ENCODE measurements around the gene ACY1. TPM values are rescaled to one million over a fixed set of nuclear protein-coding genes. Genes with fewer than 3 reads are reported as not detected.
A peak's percentile ranks its signal among the peaks of the same experiment; 100 is the strongest.

Gene ACY1
- total RNA-seq, 4 donors from 2014 or later, result 34.0 to 57.7 (median 52.1) TPM

DNA sequence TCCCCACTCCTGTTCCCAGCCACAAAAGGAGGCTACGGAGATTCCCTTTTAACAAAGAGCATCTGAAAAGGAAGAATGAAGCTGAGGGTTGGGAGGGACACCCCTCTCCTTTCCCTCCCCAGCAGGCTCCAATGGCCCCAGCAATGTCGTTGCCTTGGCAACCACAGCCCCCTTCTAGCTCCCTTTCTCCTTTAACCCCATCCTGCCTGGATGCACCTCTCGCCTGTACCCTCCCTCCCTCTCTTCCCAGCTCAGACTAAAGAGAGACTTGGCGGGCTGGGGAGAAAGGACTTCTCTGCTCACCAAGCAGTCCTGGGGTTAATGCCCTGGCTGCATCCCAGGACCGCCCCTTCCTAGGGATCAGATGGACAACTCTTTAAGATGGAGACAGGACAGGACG is 19.4 kb downstream of the ACY1 start:
- ATAC-seq (ENCODE audit: low FRiP score), result no peak
- TF ChIP-seq, protein P1, sequence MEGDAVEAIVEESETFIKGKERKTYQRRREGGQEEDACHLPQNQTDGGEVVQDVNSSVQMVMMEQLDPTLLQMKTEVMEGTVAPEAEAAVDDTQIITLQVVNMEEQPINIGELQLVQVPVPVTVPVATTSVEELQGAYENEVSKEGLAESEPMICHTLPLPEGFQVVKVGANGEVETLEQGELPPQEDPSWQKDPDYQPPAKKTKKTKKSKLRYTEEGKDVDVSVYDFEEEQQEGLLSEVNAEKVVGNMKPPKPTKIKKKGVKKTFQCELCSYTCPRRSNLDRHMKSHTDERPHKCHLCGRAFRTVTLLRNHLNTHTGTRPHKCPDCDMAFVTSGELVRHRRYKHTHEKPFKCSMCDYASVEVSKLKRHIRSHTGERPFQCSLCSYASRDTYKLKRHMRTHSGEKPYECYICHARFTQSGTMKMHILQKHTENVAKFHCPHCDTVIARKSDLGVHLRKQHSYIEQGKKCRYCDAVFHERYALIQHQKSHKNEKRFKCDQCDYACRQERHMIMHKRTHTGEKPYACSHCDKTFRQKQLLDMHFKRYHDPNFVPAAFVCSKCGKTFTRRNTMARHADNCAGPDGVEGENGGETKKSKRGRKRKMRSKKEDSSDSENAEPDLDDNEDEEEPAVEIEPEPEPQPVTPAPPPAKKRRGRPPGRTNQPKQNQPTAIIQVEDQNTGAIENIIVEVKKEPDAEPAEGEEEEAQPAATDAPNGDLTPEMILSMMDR (IDR thresholded peaks at IDR 0.05), result no peak
- DNase-seq (ENCODE audit: low spot score), result no peak

DNA sequence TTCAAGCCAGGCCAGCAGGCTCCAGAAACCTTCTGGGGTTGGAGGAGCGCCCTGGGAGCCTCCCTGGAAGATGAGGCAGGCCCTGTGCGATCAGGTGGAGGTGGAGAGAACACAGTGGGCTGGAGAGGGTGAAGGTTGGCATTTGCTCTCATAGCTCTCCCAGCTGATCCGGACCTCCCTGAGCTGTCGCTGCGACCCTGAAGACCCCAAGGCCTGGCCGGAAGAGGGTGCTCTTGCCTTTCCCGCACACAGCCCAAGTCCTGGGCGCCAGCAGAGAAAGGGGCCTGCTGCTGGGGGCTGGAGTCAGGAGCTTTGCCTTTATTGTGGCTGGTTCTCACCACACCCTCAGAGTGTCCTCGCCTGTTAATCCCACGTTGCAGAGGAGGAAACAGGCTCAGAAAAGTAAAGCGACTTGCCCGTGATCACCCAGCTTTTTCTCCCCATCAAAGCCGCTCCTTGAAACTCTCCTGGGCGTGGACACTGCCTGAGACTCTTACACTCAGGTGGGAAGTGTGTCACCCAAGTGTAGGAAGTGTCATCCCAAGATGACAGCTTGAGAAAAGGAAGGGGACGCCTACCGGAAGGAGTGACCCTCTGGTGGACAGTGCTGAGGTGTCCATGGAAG is 20.9 kb downstream of the ACY1 start:
- ATAC-seq (ENCODE audit: low FRiP score) (no peak), DNase-seq (ENCODE audit: low spot score) (no peak)
- TF ChIP-seq, protein P1 (IDR thresholded peaks at IDR 0.05), result no peak

DNA sequence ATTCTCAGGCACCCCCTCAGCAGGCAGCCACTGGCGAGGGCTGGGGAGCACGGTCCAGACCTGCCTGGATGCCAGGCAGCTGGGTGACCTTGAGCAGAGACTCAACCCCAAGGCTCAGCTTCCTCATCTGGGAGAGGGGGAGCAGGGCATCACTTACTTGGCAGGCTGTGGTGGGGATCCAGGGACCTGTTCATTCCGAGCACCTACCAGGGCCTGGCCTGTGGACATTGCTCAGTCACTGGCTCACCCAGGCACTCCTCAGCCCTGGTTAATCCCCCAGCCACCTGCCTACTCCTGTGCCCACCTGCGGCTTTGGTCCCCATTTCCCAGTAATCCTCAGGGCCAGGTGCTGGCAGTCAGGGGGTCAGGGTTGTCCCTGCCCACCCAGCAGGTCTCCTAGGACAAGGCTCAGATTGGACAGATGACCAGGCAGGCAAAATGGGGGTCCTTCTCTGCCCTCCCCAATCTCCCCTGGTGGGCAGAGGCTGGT is 21.6 kb downstream of the ACY1 start:
- ATAC-seq (ENCODE audit: low FRiP score) (no peak), DNase-seq (ENCODE audit: low spot score) (no peak)
- TF ChIP-seq, protein P1 (IDR thresholded peaks at IDR 0.05), result no peak

DNA sequence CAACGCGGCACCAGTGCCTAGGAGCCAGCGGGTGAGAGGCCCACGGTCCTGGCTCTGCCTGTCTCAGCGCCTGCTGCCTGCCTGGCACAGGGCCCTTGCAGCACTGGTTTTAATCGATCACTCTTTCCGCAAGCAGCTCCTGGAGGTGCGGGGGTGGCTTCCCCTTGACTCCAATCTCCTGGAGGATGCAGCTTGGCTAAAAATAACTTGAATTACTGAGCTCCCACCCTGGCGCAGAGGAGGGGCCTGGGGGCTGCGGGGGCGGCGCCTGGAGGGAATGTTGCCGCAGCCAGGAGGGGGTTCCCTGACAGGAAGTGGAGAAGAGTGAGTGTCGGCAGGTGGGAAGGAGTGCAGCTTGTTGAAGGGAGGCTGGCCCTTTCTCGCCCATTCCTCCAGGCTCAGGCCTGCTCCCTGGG is 22.2 kb downstream of the ACY1 start:
- ATAC-seq (ENCODE audit: low FRiP score) (peak; percentile 76), DNase-seq (ENCODE audit: low spot score) (no peak)
- TF ChIP-seq, protein P1 (IDR thresholded peaks at IDR 0.05), result no peak

DNA sequence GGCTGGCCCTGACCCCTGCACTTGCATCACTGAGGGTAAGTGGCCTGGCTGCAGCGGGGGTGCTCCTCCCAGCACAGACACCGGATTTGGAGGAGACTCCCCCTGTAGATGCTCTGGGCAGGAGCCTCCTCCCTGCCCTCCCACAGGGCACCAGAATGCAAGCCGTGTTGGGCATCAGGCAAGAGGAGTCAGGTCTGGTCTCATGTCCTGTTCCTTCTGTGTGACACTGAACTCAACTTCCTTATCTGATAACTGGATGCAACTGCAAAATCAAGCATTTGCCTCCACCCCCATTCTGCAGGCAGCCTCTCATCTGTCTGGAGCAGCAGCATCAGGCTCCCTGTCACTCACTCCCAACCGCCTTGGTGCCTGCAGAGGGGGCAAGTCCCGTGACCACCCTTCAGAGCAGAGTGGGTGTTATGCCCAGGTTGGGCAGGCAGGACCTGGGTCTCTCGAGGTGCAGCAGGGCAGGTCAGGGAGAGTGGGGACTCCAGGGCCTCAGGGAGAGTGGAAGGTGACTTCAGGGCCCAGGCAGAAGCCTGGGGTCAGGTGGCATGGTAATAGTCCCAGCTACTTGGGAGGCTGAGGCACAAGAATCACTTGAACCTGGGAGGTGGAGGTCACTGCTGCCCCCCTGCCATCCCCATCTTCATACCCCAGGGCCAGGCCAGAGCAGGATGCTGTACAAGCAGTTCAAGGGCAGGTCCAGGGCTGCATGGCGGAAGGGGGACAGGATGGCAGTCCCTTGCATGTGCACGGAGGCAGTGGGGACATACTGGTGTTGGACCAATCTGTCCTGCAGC is 22.9 kb downstream of the ACY1 start:
- TF ChIP-seq, protein P1 (IDR thresholded peaks at IDR 0.05), result no peak
- DNase-seq (ENCODE audit: low spot score) (no peak), ATAC-seq (ENCODE audit: low FRiP score) (no peak)

DNA sequence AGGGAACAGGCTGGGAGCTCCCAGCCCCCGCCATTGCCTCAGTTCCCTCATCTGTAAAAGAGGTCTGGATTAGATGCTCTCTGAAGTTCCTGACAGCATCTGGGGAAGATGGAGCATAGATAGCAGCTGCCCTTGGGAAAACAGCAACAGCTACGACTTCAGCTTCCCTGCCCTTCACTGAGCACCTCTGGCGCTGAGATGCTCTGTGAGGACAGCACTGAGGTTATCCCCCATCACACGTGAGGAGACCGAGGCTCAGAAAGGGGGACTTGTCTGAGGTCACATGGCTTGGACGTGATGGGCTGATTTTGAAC is 23.4 kb downstream of the ACY1 start:
- TF ChIP-seq, protein P1 (IDR thresholded peaks at IDR 0.05), result no peak
- ATAC-seq (ENCODE audit: low FRiP score) (no peak), DNase-seq (ENCODE audit: low spot score) (no peak)

DNA sequence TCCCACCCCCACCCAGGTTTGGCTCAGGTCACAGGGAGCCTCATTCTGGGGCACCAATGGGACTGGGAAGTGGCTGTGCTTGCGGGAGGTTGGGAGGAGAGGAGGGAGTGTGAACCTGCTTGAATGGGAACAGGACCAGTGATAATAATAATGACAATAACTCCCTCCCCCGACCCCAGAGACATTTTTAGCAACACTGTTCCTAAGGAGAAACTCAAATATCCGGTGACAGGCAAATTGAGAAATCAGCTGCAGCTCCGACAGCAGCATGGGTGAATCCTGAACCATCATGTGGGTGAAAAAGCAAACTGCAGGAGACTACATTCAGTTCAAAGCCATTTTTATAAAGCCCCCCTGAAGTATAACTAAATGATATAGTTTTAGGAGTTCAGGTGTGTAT is 24.0 kb downstream of the ACY1 start:
- TF ChIP-seq, protein P1 (IDR thresholded peaks at IDR 0.05), result no peak
- DNase-seq (ENCODE audit: low spot score) (no peak), ATAC-seq (ENCODE audit: low FRiP score) (no peak)
